Measurements from ENCODE around the gene UGT1A6. TPM values are rescaled to one million over a fixed set of nuclear protein-coding genes. Genes with fewer than 3 reads are reported as not detected.

UGT1A6 gene
- total RNA-seq, 1 donor from 2014 or later = 0.17 TPM

DNA sequence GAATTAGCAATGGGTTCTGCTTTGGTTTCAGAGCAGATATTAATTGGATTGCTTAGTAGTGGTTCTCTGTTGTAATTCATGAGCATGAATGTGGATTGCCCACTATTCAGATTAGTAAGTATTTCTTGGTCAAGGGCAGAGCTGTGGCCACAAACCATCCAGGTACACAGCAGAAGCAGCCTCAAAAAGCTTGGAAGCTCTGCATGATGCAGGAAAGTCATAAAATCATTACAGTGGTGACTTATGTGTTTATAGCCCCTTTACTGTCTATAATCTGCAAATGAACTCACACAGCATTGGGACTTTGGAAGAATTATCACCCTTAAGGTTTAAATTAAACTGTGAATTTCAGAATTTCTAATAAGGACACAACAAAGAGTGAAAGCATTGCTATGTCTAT, 65.5 kb downstream of the UGT1A6 start:
- no peaks in the 10 kb centered on the region for H3K9me3 Mint-ChIP-seq (ENCODE audit: low read depth)
- no peak overlapping the region for H3K27ac Mint-ChIP-seq (ENCODE audit: unreplicated experiment)
- no peaks in the 10 kb centered on the region for H3K36me3 Mint-ChIP-seq (ENCODE audit: low read depth)
- peaks cover 7% of the 10 kb centered on the region for H3K27me3 Mint-ChIP-seq (ENCODE audit: low read depth)
- DNase-seq (ENCODE audit: low spot score) = no peak
- TF ChIP-seq, protein P1, sequence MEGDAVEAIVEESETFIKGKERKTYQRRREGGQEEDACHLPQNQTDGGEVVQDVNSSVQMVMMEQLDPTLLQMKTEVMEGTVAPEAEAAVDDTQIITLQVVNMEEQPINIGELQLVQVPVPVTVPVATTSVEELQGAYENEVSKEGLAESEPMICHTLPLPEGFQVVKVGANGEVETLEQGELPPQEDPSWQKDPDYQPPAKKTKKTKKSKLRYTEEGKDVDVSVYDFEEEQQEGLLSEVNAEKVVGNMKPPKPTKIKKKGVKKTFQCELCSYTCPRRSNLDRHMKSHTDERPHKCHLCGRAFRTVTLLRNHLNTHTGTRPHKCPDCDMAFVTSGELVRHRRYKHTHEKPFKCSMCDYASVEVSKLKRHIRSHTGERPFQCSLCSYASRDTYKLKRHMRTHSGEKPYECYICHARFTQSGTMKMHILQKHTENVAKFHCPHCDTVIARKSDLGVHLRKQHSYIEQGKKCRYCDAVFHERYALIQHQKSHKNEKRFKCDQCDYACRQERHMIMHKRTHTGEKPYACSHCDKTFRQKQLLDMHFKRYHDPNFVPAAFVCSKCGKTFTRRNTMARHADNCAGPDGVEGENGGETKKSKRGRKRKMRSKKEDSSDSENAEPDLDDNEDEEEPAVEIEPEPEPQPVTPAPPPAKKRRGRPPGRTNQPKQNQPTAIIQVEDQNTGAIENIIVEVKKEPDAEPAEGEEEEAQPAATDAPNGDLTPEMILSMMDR (IDR thresholded peaks at IDR 0.05) = no peak
- H3K4me1 Mint-ChIP-seq (ENCODE audit: low read depth) = no peaks in the 10 kb centered on the region
- H3K4me3 Mint-ChIP-seq (ENCODE audit: unreplicated experiment) = no peak overlapping the region

DNA sequence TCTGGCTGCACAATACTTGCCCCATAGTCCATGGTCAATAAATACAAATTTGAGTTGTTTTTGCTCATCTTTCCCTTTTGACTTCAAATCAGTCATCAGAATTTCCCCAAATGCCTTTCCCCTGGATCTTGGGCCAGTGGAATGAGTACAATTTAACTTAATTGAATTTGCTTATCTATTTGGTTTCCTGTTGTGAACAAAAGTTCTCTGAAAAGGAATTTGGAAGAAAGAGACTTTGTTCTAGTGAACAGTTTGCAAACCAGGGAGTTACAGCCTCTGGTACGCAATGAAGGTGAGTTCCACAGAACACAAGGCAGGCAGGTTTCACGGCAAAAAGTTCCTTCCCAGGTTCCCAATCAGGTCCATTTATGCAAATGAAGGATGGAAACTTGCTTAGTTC, 66.2 kb downstream of the UGT1A6 start:
- DNase-seq (ENCODE audit: low spot score) = no peak
- Mint-ChIP-seq H3K27me3 (ENCODE audit: low read depth) (peaks cover 6% of the 10 kb centered on the region), H3K9me3 (ENCODE audit: low read depth) (no peaks in the 10 kb centered on the region)

DNA sequence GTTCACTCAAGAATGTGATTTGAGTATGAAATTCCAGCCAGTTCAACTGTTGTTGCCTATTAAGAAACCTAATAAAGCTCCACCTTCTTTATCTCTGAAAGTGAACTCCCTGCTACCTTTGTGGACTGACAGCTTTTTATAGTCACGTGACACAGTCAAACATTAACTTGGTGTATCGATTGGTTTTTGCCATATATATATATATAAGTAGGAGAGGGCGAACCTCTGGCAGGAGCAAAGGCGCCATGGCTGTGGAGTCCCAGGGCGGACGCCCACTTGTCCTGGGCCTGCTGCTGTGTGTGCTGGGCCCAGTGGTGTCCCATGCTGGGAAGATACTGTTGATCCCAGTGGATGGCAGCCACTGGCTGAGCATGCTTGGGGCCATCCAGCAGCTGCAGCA, 67.4 kb downstream of the UGT1A6 start, which contains the start of gene UGT1A1:
TSS of gene UGT1A1 (plus strand) at position 228 of the 400 bp plus-strand sequence. CDS start at position 246, 18 bp downstream.
- H3K9me3 Mint-ChIP-seq (ENCODE audit: low read depth) = no peaks in the 10 kb centered on the region
- TF ChIP-seq, protein P1 (IDR thresholded peaks at IDR 0.05) = no peak
- H3K4me3 Mint-ChIP-seq (ENCODE audit: unreplicated experiment) = no peak within 1 kb of the TSS
- H3K4me1 Mint-ChIP-seq (ENCODE audit: low read depth) = peaks cover 10% of the 10 kb centered on the region
- H3K27me3 Mint-ChIP-seq (ENCODE audit: low read depth) = peaks cover 11% of the 10 kb centered on the region
- no peak for DNase-seq (ENCODE audit: low spot score)
- H3K36me3 Mint-ChIP-seq (ENCODE audit: low read depth) = no peaks in the 10 kb centered on the region
- H3K27ac Mint-ChIP-seq (ENCODE audit: unreplicated experiment) = no peak within 1 kb of the TSS

More for the DNA sequence above, 66.2 kb downstream of the UGT1A6 start:
- no peak overlapping the region for H3K27ac Mint-ChIP-seq (ENCODE audit: unreplicated experiment)
- TF ChIP-seq, protein P1 (IDR thresholded peaks at IDR 0.05) = no peak
- no peaks in the 10 kb centered on the region for H3K36me3 Mint-ChIP-seq (ENCODE audit: low read depth)
- no peak overlapping the region for H3K4me3 Mint-ChIP-seq (ENCODE audit: unreplicated experiment)
- peaks cover 2% of the 10 kb centered on the region for H3K4me1 Mint-ChIP-seq (ENCODE audit: low read depth)

DNA sequence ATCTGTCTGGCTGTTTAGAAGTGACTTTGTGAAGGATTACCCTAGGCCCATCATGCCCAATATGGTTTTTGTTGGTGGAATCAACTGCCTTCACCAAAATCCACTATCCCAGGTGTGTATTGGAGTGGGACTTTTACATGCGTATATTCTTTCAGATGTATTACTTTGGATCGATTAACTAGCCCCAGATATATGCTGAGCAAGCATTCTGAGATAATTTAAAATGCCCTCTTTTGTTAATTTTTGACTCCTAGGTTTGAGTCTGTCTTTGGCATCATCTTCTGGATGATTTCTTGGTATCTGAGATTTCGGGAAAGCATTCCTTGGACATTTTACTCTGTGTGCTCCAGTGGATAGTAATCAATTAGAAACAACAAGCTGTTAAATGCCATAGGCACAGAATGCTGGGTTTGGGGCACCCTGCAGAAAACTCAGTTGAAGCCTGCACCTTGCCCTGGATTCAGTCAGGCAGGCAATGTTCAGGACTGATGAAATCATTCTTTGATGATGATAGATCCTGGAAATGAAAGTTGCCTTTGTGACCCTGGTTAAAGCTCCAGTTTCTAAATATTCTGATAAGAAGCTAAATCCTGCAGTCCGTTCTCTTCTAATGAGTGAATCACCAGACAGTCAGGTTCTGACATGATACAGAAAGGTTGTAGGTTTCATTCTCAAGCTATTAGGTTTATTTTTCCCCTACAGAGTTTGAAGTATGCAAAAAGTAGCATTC, 68.5 kb downstream of the UGT1A6 start:
- TF ChIP-seq, protein P1 (IDR thresholded peaks at IDR 0.05) = no peak
- no peaks in the 10 kb centered on the region for H3K9me3 Mint-ChIP-seq (ENCODE audit: low read depth)
- H3K4me1 Mint-ChIP-seq (ENCODE audit: low read depth) = peaks cover 10% of the 10 kb centered on the region
- H3K36me3 Mint-ChIP-seq (ENCODE audit: low read depth) = no peaks in the 10 kb centered on the region
- H3K4me3 Mint-ChIP-seq (ENCODE audit: unreplicated experiment) = no peak overlapping the region
- H3K27ac Mint-ChIP-seq (ENCODE audit: unreplicated experiment) = no peak overlapping the region
- DNase-seq (ENCODE audit: low spot score) = no peak
- H3K27me3 Mint-ChIP-seq (ENCODE audit: low read depth) = peaks cover 11% of the 10 kb centered on the region

DNA sequence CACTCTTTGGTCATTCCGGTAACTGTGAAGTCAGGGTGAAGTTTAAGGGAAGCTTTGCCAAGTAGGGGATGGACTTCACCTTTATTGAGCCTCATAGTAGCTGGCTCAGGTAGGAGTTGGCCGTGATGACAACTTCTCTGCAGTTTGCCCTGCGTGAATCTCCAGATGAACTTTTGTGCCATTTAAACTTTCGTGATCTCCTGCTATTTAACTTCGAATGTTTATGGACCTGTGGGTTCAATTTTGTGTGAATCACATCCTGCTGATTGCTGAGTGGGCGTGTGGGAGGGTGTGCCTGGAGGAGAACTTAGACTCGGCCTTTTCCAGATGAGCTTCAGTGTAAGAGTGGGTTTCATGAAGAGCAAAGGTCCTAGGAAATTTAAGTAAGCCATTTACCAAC, 71.6 kb downstream of the UGT1A6 start:
- DNase-seq (ENCODE audit: low spot score) = no peak
- TF ChIP-seq, protein P1 (IDR thresholded peaks at IDR 0.05) = no peak
- no peak overlapping the region for H3K4me3 Mint-ChIP-seq (ENCODE audit: unreplicated experiment)
- H3K36me3 Mint-ChIP-seq (ENCODE audit: low read depth) = no peaks in the 10 kb centered on the region
- no peaks in the 10 kb centered on the region for H3K9me3 Mint-ChIP-seq (ENCODE audit: low read depth)
- H3K27me3 Mint-ChIP-seq (ENCODE audit: low read depth) = peaks cover 17% of the 10 kb centered on the region
- H3K27ac Mint-ChIP-seq (ENCODE audit: unreplicated experiment) = no peak overlapping the region
- H3K4me1 Mint-ChIP-seq (ENCODE audit: low read depth) = peaks cover 10% of the 10 kb centered on the region
